Measurements from ENCODE around the gene DNAH17. TPM values are rescaled to one million over a fixed set of nuclear protein-coding genes. Genes with fewer than 3 reads are reported as not detected.
A peak's percentile ranks its signal among the peaks of the same experiment; 100 is the strongest.

DNAH17 gene
- total and polyA plus RNA-seq, 2 of the 13 experiments (the other 11 are each of a cell fraction or from before 2014, with no cell fraction given): 0.86 to 1.6 TPM

DNA sequence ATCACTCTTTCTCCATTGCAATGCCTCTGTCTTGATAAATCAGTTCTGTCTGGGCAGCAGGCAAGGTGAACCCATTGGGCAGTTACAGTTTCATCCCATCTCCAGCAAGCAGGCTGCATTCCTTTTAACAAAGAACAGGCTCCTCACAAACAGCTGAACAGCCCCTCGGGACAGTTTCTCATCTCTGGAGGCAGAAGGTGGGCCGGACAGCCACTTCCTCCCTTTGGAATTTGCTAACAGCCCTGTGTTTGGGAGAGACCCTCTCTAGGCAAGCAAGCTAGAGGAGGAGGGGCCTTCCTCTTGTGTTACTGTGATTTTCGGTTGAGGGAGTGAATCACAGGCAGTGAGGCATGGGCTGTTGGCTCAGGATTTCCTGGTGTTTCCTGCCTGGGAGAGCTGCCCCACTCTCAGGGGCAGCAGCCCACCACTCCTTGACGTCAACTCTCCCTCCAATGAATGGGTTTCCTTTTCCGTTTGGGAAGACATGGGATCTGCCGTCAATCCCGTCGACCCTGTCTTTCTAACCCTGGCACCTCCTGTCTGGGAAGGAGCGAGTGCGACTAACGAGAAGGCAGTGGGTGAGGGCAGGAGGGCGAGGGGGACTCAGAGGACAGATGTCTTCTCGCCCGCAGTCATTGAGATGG, 202.4 kb downstream of the DNAH17 start (continued):
- TF ChIP-seq, protein P1, sequence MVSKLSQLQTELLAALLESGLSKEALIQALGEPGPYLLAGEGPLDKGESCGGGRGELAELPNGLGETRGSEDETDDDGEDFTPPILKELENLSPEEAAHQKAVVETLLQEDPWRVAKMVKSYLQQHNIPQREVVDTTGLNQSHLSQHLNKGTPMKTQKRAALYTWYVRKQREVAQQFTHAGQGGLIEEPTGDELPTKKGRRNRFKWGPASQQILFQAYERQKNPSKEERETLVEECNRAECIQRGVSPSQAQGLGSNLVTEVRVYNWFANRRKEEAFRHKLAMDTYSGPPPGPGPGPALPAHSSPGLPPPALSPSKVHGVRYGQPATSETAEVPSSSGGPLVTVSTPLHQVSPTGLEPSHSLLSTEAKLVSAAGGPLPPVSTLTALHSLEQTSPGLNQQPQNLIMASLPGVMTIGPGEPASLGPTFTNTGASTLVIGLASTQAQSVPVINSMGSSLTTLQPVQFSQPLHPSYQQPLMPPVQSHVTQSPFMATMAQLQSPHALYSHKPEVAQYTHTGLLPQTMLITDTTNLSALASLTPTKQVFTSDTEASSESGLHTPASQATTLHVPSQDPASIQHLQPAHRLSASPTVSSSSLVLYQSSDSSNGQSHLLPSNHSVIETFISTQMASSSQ (IDR thresholded peaks at IDR 0.05; ENCODE audit: low read depth): no peak
- TF ChIP-seq, protein P1 (CRISPR knock-in tag; IDR thresholded peaks at IDR 0.05; ENCODE audit: borderline replicate concordance): no peak
- TF ChIP-seq, protein P2, sequence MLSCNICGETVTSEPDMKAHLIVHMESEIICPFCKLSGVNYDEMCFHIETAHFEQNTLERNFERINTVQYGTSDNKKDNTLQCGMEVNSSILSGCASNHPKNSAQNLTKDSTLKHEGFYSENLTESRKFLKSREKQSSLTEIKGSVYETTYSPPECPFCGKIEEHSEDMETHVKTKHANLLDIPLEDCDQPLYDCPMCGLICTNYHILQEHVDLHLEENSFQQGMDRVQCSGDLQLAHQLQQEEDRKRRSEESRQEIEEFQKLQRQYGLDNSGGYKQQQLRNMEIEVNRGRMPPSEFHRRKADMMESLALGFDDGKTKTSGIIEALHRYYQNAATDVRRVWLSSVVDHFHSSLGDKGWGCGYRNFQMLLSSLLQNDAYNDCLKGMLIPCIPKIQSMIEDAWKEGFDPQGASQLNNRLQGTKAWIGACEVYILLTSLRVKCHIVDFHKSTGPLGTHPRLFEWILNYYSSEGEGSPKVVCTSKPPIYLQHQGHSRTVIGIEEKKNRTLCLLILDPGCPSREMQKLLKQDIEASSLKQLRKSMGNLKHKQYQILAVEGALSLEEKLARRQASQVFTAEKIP (CRISPR knock-in tag; IDR thresholded peaks at IDR 0.05; ENCODE audit: borderline replicate concordance): no peak
- TF ChIP-seq, protein P3, sequence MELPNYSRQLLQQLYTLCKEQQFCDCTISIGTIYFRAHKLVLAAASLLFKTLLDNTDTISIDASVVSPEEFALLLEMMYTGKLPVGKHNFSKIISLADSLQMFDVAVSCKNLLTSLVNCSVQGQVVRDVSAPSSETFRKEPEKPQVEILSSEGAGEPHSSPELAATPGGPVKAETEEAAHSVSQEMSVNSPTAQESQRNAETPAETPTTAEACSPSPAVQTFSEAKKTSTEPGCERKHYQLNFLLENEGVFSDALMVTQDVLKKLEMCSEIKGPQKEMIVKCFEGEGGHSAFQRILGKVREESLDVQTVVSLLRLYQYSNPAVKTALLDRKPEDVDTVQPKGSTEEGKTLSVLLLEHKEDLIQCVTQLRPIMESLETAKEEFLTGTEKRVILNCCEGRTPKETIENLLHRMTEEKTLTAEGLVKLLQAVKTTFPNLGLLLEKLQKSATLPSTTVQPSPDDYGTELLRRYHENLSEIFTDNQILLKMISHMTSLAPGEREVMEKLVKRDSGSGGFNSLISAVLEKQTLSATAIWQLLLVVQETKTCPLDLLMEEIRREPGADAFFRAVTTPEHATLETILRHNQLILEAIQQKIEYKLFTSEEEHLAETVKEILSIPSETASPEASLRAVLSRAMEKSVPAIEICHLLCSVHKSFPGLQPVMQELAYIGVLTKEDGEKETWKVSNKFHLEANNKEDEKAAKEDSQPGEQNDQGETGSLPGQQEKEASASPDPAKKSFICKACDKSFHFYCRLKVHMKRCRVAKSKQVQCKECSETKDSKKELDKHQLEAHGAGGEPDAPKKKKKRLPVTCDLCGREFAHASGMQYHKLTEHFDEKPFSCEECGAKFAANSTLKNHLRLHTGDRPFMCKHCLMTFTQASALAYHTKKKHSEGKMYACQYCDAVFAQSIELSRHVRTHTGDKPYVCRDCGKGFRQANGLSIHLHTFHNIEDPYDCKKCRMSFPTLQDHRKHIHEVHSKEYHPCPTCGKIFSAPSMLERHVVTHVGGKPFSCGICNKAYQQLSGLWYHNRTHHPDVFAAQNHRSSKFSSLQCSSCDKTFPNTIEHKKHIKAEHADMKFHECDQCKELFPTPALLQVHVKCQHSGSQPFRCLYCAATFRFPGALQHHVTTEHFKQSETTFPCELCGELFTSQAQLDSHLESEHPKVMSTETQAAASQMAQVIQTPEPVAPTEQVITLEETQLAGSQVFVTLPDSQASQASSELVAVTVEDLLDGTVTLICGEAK (IDR thresholded peaks at IDR 0.05): no peak
- TF ChIP-seq, protein P3 (CRISPR knock-in tag; IDR thresholded peaks at IDR 0.05): no peak
- TF ChIP-seq, protein P4, sequence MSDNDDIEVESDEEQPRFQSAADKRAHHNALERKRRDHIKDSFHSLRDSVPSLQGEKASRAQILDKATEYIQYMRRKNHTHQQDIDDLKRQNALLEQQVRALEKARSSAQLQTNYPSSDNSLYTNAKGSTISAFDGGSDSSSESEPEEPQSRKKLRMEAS (IDR thresholded peaks at IDR 0.05): 0 out of 2 replicates have a peak, but pooled peaks have one; percentile 28
- TF ChIP-seq SIX4 (CRISPR knock-in tag; IDR thresholded peaks at IDR 0.05): no peak
- TF ChIP-seq KAT8 (CRISPR knock-in tag; IDR thresholded peaks at IDR 0.05): no peak
- no peak for TF ChIP-seq NKX3-1 (CRISPR knock-in tag; IDR thresholded peaks at IDR 0.05)
- TF ChIP-seq, protein P5, sequence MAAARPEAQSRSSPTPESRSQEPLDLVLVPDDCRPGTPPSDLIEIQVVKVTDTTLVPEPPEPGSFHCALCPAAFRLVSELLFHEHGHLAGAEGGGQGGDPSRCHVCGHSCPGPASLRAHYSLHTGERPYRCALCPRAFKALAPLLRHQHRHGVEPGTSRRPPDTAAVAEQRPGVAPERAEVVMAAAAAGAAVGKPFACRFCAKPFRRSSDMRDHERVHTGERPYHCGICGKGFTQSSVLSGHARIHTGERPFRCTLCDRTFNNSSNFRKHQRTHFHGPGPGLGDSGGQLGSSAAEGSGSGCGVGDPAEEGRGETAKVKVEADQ (CRISPR knock-in tag; IDR thresholded peaks at IDR 0.05; ENCODE audit: borderline replicate concordance): no peak
- no peak for TF ChIP-seq ZKSCAN1 (IDR thresholded peaks at IDR 0.05; ENCODE audit: low read length)
- no peak for TF ChIP-seq ZNF766 (CRISPR knock-in tag; IDR thresholded peaks at IDR 0.05; ENCODE audit: borderline replicate concordance)
- TF ChIP-seq RFX3 (CRISPR knock-in tag; IDR thresholded peaks at IDR 0.05): no peak
- TF ChIP-seq ZNF12 (CRISPR knock-in tag; IDR thresholded peaks at IDR 0.05): no peak

Data from HepG2 (cell line).